GM12864 (cell line): Measurements from ENCODE around the gene PLIN3.
"Not testable (repeated sequence)": the region's sequence is repeated elsewhere in the genome, so short reads cannot be mapped to it uniquely, and the experiment has no call there.

Experiments used
- DNase-seq: peaks from one replicate; pipeline ENCODE4 v3.0.0-alpha.2; 2011; ENCODE audit warnings: low read depth
- H3K4me3 ChIP-seq: 2 replicates; pipeline ENCODE4 v1.5.1; 2011; ENCODE audit warnings: mild to moderate bottlenecking, low read depth, low read length, control low read depth
- CTCF ChIP-seq: IDR thresholded peaks from 2 replicates; pipeline ENCODE4 v1.5.1; 2011; ENCODE audit warnings: low read depth, mild to moderate bottlenecking, moderate library complexity, low read length, control low read depth, inconsistent platforms; ENCODE audit errors: missing control alignments

Gene PLIN3

GRCh38 chr19:4823577-4823976, 43.9 kb downstream of the PLIN3 start:
- TF ChIP-seq CTCF = no peak
- H3K4me3 ChIP-seq = no peak overlapping the region

GRCh38 chr19:4822354-4822753, 45.1 kb downstream of the PLIN3 start:
- DNase-seq, H3K4me3 ChIP-seq: not testable (repeated sequence)

More at GRCh38 chr19:4823577-4823976, 43.9 kb downstream of the PLIN3 start:
- DNase-seq = no peak

- DNase-seq = no peak
- no peak for TF ChIP-seq CTCF
- no peak overlapping the region for H3K4me3 ChIP-seq
Observed at GRCh38 chr19:4821265-4821664, 46.2 kb downstream of the PLIN3 start.

- no peak for TF ChIP-seq CTCF
- H3K4me3 ChIP-seq = no peak overlapping the region
- DNase-seq = no peak
Observed at GRCh38 chr19:4817467-4818277, 49.8 kb downstream of the PLIN3 start.

- no peak overlapping the region for H3K4me3 ChIP-seq
- no peak for DNase-seq
- no peak for TF ChIP-seq CTCF
Observed at GRCh38 chr19:4816950-4817278, 50.6 kb downstream of the PLIN3 start.

- H3K4me3 ChIP-seq = no peak overlapping the region
- no peak for TF ChIP-seq CTCF
- DNase-seq = no peak
Observed at GRCh38 chr19:4816202-4816949, 51.1 kb downstream of the PLIN3 start.

GRCh38 chr19:4815426-4816201, 51.9 kb downstream of the PLIN3 start:
- H3K4me3 ChIP-seq = no peak overlapping the region
- no peak for TF ChIP-seq CTCF
- DNase-seq = peak; percentile 65
